Heart left ventricle (tissue), 13 donors: ENCODE data around the gene CLEC6A.
"Not testable (repeated sequence)": the region's sequence is repeated elsewhere in the genome, so short reads cannot be mapped to it uniquely, and the experiment has no call there.

Experiments used
- POLR2A ChIP-seq, 2 donors: fragments of 450-650 bp; IDR thresholded peaks; one replicate each; pipeline ENCODE4 v1.6.1; 2017; ENCODE audit warnings: antibody characterized with exemption in 2 of 2, mild to moderate bottlenecking in 2 of 2, moderate library complexity in 2 of 2
- TF ChIP-seq, protein P1 (sequence below), 12 donors: fragments of 200-600 bp; sonication (generic) in 4 of 12; IDR thresholded peaks; one replicate each; pipeline versions ENCODE4 v1.5.0 to v1.8.0; 2018 to 2022; ENCODE audit warnings: antibody characterized with exemption in 12 of 12, mild to moderate bottlenecking in 5 of 12
- donor health status: ischemic (EF 13 %, LVEDD 7.1; RV severe dilation, severe dysfunction).
- donor health status: DM: no; HTN: yes; CAD: no.
- donor health status: DM: no; HTN: no; CAD: no.
- donor health status: ischemic (EF 25% LVEDD 6.9; RV normal size, moderate dysfunction).
- donor health status: ischemic (EF 25% LVEDD 5.7; RV mildly dilated, moderate dysfunction).
- donor health status: ischemic (EF 35%, LVEDD 5.7; RV mildly dilated, moderate dysfunction).
- donor health status: nonischemic (EF 11% LVEDD 7.7; RV severe dilation, severe dysfunction).
- donor health status: DM: yes; HTN: yes; CAD: no.
- donor health status: PGD.
- donor health status: ischemic (EF 29% LVEDD 5.4; RV normal size, mild dysfunction).
- donor health status: nonischemic (EF 23%, LVEDD 6.1; RV moderate dilation, normal function).

DNA sequence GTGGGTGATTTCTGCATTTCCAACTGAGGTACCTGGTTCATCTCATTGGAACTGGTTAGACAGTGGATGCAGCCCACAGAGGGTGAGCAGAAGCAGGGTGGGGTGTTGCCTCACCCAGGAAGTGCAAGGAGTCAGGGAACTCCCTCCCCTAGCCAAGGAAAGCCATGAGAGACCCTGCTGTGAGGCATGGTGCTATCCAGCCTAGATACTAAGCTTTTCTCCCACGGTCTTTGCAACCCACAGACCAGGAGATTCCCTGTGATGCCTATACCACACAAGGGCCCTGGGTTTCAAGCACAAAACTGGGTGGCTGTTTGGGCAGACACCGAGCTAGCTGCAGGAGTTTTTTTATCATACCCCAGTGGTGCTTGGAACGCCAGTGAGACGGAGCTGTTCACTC, 39.9 kb downstream of the CLEC6A start:
- TF ChIP-seq, protein P1, sequence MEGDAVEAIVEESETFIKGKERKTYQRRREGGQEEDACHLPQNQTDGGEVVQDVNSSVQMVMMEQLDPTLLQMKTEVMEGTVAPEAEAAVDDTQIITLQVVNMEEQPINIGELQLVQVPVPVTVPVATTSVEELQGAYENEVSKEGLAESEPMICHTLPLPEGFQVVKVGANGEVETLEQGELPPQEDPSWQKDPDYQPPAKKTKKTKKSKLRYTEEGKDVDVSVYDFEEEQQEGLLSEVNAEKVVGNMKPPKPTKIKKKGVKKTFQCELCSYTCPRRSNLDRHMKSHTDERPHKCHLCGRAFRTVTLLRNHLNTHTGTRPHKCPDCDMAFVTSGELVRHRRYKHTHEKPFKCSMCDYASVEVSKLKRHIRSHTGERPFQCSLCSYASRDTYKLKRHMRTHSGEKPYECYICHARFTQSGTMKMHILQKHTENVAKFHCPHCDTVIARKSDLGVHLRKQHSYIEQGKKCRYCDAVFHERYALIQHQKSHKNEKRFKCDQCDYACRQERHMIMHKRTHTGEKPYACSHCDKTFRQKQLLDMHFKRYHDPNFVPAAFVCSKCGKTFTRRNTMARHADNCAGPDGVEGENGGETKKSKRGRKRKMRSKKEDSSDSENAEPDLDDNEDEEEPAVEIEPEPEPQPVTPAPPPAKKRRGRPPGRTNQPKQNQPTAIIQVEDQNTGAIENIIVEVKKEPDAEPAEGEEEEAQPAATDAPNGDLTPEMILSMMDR (IDR thresholded peaks at IDR 0.05) = not testable (repeated sequence)
- not testable (repeated sequence) for TF ChIP-seq POLR2A (IDR thresholded peaks at IDR 0.05)
